PC-3 (cell line): ENCODE results near the gene MEGF6.

Experiments
- EZH2 ChIP-seq: fragments of 300-600 bp; sonication (generic); IDR thresholded peaks from one replicate; pipeline ENCODE4 v1.6.1; 2017; ENCODE audit warnings: antibody characterized with exemption, mild to moderate bottlenecking, low read length; ENCODE audit not compliant: unreplicated experiment
- TF ChIP-seq, protein P1 (sequence below): fragments of 300-600 bp; sonication (generic); conservative IDR thresholded peaks from 2 replicates; pipeline ENCODE4 v1.5.1; 2017; ENCODE audit warnings: antibody characterized with exemption, low read depth, mild to moderate bottlenecking, low read length

- TF ChIP-seq, protein P1, sequence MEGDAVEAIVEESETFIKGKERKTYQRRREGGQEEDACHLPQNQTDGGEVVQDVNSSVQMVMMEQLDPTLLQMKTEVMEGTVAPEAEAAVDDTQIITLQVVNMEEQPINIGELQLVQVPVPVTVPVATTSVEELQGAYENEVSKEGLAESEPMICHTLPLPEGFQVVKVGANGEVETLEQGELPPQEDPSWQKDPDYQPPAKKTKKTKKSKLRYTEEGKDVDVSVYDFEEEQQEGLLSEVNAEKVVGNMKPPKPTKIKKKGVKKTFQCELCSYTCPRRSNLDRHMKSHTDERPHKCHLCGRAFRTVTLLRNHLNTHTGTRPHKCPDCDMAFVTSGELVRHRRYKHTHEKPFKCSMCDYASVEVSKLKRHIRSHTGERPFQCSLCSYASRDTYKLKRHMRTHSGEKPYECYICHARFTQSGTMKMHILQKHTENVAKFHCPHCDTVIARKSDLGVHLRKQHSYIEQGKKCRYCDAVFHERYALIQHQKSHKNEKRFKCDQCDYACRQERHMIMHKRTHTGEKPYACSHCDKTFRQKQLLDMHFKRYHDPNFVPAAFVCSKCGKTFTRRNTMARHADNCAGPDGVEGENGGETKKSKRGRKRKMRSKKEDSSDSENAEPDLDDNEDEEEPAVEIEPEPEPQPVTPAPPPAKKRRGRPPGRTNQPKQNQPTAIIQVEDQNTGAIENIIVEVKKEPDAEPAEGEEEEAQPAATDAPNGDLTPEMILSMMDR: no peak
- TF ChIP-seq EZH2: no peak
Measured at GRCh38 chr1:3593745-3594144, 17.6 kb downstream of the MEGF6 start.
